ENCODE results near the gene EIF3K.

EIF3K gene

DNA sequence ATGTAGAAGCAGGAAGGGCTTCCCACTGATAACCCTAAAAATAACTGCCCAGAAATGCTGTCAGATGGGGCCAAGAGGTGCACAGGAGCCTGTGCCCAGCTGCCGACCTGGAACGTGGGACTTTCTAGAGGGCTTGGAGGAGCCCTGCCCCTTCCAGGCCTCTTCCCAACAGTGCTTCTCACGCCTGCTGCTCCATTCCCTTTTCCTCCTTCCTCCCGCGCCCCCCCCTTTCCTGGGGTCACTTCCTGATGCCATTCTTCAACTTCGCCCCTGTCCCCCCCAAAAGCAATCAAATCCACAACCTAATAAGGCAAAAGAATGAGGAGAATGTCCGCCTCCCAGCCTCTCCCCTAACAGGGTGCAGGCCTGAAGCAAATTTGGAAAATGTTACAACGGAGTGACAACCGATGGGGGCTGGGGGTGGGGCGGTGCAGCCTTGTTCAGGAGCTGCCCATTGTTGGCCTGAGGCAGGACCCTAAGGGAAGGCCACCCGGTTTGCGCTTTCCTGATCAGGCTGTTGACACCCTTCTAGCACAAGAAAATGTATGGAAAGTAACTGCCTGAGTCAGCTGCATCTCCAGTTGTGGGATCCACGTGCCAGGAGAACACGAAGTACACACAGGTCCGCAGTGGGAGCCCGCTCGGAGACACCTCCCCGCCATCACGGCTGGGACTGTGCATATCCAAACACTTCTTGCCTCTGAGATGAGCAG, 47.1 kb downstream of the EIF3K start:
- no peak for DNase-seq (ENCODE audit: low read depth)

DNA sequence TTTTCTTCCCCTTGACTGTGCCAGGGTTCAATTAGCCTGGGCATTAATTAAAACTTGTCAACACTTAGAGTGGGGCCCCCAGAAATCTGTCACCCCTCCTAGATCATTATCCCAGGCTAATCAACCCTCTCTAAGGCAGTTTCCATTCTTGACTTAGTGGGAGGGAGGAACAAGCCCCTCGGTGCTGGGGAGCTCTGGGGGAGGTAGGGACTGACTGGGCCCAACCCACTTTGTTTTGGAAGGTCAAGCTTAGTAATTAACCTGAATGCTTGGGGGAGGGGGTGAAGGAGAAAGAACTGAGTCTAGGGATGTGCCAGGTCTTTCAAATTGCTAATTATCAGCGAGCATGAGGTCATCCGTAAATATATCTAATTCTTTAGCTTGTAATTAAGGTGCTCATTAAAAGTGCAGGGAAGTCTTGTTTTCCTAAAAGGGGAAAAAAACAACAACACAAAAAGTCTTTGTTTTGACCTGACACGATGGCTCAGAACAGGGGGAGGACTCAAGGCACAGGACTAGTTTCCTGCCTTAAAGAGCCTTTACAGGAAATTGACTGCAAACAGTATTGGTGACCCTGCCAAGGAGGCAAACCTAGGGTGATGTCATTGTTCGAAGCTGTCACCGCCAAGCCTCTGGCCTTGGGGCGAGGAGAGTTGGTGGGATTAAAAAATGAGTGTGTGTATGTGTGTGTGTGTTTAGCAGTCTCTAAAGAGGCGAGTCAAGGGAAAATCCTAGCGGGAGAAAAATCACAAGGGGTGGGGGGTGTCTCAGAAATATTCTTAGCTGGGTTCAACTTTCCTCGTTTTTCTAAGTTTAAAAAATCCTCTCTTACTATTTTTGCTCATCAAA, 47.9 kb downstream of the EIF3K start:
- peak; percentile 65 for DNase-seq (ENCODE audit: low read depth)

DNA sequence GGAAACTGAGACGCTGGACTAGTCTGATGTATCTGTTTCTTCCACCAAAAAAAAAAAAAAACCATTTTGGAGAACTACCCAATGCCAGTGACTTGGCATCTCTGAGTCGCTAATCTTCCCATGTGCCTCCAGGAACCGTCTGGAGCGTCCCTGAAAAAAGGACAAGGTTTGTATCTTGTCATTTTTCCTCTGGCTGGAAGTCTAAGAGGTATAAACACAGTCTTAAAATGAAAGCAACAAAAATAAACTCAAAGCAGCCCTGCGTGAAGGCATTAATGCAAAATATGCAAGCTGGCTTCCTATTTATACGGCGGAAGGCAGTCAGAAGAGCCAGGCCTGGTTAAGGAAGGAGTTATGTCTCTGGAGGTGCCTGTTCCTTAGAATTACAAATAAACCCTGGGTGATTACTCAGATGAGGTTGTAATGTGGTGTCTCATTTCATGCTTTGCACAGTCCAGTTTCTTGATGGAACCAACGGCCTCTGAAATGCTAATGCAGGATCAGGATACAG, 48.7 kb downstream of the EIF3K start:
- DNase-seq (ENCODE audit: low read depth) = peak; percentile 83

DNA sequence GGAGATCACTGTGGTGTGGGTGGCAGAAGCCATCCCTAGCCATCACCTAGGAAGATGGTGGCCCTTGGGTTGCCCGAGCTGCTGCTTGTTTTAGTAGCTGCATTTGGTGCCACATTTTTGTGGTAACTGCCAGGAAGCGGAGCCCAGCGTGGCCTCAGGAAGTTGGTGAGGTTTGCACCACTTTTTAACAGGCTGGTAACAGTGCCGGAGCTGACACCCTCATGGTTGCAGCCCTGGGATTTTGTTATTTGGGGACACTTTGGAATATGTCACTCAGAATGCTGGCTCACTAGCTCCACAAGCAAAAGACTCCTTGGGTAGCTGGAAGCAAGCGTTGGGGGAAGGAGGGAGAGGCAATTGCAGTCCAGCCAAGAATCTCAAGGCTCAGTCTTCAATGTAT, 50.6 kb downstream of the EIF3K start:
- DNase-seq (ENCODE audit: low read depth) = no peak

DNA sequence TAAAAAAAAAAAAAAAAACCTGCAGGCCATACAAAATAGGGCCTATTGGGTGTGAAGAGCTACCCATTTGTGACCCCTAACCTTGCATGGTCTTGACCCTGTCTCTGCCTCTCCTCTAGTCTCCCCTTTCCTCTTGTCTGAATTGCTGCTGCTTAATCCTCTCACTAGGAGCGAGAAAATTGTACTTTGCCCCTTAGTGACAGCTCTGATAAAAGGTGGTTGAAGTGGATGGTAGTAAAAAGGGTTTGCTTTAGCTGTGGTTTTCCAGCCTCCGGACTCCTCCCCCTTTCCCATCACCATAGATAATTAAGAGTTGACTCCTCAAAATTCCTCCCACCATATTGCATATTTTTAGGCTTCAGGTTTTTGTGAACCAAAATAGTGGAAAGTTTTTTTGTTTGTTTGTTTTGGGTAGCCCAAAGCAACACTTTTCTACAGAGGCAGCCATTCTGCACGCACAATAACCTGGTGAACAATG, 52.0 kb downstream of the EIF3K start:
- peak; percentile 67 for DNase-seq (ENCODE audit: low read depth)

DNA sequence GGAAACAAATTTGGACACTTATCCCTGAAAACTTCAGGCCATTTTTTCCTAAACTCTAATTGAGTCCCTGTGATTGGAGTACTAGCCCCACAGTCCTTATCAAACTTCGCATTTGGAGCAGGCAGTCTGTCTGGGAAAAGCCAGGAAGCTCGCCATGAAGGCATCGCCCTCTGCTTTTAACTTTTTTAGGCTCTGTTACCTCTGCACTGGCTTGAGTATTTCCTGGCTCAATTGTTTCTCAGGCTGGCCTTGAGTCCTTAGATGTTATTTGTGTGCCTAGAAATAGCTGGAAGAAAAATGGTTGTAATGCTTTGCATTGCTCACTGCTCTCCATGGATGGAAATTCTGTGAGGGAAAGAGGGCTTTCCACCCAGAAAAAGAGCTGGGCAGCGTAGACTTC, 52.7 kb downstream of the EIF3K start:
- no peak for DNase-seq (ENCODE audit: low read depth)

DNA sequence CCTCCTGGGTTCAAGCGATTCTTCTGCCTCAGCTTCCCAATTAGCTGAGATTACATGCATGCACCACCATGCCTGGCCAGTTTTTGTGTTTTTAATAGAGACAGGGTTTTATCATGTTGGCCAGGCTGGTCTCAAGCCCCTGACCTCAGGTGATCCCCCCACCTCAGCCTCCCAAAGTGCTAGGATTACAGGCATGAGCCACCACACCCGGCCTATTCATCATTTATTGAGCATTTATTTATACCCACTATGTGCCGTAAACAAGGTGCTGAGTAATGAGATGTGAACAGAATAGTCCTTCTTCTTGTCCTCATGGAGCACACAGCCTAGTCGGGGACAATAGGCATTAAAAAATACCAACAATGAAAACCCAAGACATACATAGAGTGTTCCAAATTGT, 54.0 kb downstream of the EIF3K start:
- DNase-seq (ENCODE audit: low read depth) = no peak

DNA sequence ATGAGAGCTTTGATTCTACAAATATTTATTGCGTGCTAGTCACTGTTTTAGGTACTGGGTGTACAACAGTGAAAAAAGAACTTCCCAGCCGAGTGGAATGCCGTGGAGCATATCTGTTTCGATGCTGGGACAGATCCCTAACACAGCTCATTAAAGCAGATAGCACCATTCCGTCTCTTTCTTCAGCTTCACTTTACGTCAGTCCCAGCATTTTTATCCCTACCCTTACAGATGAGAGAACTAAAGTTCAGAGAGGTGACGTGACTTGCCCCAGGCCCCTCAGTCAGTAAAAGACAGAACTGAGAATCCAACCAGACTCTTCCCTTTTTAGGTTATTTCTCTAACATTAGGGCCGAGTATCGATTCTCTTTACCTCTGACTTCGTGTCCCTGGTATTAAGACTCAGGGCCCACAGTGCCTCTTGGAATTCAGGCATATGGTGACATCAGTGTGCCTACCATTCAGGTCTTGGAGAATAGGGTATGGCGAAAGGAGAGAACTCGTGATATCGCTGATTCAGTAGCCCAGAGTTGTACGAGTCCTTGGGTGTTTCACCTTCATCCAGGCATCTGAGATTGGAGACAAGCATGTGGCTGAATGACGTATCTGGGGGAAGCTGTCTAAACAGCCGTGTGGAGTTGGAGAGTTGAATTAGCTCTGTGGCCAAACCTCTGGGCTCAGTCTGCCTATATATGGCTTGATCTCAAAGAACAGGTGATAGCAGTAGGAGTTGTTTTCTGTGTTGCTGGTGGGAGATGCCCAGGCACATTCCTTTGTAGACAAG, 55.6 kb downstream of the EIF3K start:
- DNase-seq (ENCODE audit: low read depth) = peak; percentile 98

DNA sequence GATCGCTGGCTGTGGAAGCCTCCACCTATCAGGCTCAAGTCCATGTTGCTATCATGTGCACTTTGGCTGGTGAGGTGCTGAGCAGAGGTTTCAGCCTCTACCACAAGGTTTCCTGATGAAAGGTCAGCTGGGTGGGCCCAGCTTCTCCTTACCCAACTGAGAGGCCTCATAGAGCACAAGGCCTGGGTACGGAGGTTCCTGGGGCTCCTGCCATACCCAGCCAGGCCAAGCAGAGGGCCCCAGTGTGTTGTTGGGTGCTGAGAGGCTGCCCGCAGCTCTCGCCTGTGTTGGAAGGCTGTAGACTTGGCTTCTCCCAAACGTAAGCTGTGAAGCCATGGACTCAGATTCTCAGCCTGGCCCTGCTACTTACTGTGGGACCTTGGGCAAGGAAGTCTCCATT, 56.6 kb downstream of the EIF3K start:
- no peak for DNase-seq (ENCODE audit: low read depth)

DNA sequence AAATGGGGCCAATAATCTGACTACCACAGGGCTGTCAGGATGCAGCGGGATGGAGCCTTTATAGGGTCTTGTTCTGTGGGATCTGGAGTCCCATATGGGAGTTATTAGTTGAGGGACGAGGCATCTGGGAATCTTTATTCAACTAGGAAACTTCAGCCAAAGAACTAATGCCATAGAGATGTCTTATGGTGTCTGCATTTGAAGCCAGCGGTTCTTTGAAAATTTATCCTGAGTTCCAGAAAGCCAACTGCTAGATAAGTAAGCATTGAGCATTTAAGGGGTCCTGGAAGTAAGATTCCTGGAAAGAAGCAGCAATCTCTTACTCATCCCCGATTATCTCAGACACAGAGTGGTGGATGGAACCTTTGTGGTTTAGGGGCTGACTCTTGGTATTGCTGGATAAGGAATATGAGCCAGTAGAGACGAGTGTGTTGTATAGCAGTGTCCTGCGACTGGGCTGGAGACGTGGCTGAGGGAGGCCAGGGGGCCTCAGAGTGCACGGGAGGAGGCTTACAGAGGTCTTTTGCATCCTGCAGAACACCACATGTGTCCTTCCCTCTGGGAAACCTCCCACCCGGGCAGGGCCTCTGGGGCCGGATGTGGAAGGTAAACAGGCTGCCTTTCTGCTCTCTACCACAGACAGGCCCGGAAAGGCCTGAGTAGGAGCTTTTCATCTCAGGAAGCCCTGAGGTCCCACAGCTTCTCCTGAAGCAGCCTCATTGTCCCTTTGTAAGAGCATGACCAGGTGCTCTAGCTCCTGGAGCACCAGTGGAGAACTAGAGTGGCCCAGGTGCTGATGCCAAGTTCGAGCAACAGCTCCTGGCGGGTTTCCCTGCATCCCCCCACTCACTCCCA, 57.3 kb downstream of the EIF3K start:
- DNase-seq (ENCODE audit: low read depth) = peak; percentile 96

DNA sequence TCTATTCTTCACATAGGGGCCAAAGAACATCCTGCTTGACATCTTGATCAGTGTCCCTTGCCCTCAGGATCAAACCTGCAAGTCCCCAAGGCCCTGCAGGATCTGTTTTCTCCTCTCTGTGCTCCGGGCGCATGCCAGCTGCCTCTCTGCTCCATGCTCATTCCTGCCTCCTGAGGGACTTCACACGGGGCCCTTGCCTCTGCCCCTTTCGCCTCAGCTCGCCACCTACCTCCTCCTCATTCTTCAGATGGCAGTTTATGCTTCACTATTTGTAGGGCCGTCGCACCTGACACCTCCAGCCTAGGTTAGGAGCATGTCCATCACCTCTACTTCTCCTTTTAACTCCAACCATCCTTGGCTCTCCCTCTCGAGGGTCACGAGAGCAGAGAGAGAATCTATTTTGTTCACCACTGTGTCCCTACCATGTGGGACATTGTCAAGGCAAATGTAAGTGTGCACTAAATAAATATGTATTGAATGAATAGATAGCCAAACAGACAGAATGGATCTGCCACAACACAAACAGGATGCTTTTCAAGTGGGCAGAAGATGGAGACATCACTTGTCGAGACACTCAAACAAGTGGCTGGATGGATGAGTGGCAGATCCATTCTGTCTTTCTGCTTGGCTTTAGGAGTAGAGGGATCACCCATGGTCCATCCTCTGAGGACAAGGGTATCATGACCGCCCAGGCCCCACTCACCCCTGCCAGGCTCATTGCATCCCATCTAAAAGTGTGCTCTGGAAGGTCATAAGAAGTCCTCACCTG, 58.1 kb downstream of the EIF3K start:
- DNase-seq (ENCODE audit: low read depth) = no peak

DNA sequence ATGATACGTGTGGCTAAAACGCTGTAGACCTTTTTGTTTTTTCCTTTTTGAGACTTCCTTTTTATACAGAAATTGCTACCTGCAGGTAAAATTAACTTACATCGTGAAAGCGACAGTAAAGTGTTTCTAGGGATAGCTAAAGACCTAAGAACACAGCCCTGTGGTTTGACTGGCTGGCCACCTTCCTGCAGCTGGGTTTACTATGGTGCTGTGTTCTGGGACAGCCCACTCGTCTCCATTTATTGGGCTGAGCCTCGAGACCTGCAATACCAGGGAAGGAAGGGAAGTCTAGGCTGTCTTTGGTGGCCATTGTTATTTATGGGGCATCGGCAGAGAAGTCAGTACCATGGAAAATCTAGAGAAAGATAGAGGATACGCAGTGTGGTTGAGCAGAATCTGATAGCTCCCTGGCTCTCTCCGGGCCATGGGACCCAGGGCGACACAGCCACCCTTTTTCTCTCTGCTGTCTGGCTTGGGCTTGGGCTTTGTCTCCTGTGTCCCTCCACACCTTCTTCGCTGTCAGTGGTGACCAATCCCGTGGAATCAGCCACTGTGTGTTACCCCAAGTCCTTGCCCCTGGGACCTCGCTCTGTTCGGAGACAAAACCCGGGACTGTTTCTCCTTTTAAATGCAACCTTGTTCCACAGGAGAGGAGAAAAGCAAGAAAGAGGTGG, 59.4 kb downstream of the EIF3K start:
- no peak for DNase-seq (ENCODE audit: low read depth)

DNA sequence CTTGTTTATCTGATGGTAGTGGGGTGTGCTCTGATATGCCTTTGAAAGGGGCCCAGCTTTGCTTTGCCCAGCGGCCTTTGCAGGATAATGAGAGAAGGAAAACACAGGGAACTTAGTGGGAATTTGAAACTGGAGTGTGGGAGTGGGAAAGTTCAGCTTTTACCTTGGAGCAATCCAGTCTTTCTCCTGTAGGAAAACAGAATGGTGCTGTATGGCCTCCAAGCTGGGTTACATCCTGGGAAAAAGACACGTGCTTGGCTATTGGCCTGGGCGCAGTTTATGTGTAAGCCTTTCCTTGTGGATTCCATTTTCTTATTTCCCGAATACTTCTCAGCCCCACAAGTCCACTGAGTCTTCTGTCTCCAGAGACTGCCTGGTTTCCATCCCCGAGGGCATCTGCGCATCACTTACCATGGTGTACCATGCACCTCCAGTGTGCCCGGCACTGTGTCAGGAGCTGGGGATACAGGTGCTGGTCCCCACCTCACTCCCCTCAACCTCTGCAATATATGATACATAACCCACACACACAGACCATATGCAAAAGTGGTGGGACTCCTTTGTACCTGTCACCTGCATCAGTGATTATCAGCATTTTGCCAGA, 60.0 kb downstream of the EIF3K start:
- no peak for DNase-seq (ENCODE audit: low read depth)

DNA sequence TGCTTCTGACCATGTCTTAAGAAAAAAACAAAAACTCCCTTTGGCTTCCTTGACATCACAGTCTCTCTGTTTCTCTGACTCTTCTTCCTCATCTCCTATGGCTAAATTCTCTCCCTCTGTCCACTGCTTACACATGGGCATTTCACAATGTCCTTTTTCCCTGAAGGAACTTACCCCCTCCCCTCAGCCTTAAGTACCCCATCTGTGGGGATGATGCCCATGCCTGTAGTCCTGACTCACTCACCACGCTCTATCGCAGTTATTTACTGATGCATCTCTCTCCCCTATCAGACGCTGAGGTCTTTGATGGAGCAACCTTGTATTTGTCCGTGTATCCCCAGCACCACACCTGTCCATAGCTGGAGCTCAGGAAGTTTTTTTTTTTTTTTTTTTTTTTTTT, 60.9 kb downstream of the EIF3K start:
- DNase-seq (ENCODE audit: low read depth) = peak; percentile 96

DNA sequence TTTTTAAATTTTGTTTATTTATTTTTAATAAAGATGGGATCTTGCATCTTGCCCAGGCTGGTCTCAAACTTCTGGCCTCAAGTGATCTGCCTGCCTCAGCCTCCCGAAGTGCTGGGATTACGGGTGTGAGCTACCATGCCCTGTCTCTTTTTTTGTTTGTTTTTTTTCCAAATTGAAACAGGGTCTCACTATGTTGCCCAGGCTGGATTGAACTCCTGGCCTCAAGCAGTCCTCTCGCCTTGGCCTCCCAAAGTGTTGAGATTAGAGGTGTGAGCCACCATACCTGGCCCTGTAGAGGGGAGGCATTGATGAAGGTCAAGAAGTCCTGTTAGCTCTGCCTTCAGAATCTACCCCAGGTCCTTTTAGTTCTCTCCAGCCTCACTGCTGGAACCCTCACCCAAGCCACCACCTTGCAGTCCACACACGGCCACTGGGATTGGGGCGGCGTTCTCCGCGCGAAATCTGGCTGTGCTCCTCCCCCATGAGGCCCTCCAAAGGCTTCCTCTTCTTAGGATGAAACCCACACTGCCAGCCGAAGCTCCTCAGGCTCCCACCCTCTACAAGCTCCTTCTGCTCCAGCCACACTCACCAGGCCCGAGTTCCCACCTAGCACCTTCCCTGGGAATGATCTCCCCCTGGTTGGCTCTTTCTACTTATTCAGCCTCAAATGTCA, 63.3 kb downstream of the EIF3K start:
- no peak for DNase-seq (ENCODE audit: low read depth)

DNA sequence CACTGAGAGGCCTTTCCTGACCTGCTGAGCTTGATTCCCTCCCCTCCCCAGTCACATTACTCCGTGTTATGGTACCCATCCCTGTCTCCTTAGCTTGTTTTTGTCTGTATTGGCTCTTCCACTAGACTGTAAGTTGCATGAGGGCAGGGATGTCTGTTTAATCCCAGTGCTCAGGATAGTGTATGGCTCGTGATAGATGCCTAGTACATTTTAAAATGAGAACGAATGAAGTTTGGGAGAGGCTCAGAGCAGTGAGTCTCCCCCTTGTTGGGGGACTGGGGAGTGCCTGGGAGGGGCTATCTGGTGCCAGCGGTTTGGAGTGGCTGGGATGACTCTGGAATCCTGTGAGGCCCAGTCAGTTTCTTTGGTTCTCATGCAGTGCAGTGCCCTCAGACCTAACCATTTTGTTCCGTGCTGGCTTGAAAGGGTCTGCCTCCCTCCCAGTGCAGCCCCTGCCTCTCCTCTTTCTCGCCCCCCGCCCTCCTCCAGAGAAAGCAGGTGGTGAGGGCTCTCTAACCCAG, 63.9 kb downstream of the EIF3K start:
- DNase-seq (ENCODE audit: low read depth) = no peak

DNA sequence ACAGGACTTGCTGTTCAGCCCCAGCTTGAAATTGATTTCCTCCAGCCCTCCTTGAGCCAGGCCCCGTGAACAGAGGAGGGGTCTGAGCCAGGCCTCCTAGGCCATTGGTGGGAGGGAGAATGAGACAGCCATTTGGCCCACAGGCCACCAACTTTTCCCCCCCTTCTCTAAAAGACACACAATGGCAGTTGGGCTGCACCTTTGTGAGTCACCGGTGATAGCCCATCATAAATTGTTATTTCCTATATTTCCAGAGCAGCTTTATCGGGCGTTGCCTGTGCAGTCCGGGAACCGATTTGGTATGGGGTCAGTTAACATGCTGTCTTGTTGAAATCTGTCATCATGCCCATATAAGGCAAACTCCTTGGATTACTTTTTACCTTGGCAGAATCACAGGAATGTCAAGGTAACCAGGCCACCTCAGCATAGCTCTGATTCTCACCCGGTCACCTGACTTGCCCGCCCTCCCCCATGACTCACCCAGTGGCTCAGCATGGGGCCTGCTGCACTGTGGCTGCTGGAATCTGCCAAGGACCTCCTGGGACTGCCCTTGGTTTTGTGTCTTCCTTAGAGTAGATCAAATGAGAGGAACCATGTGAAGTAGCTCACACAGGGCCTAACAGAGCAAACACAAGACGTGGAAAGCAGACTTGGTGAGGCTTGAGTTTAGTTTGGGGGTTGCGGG, 64.5 kb downstream of the EIF3K start:
- peak; percentile 87 for DNase-seq (ENCODE audit: low read depth)

Measured in amniotic epithelial cell (primary cell).